Keratinocyte (primary cell): Measurements from ENCODE around the gene TNS4. TPM values are rescaled to one million over a fixed set of nuclear protein-coding genes. Genes with fewer than 3 reads are reported as not detected.

Experiments used
- DNase-seq: peaks from one replicate; pipeline ENCODE4 v3.0.0-alpha.2; 2011; ENCODE audit warnings: low read depth, missing footprints, low spot score
- FAIRE-seq: peaks from 2 replicates; lab custom pipeline; 2011; peaks lifted over from hg19 to GRCh38; lab: Jason Lieb, UNC
- H2AFZ ChIP-seq: 2 replicates; pipeline ENCODE4 v1.6.0; 2012; ENCODE audit warnings: low read length, control low read depth, inconsistent platforms; ENCODE audit not compliant: control insufficient read depth
- H3K27ac ChIP-seq: 2 replicates; pipeline ENCODE4 v1.5.1; 2011; ENCODE audit warnings: low read length; ENCODE audit not compliant: control insufficient read depth, insufficient read depth
- H3K27me3 ChIP-seq: 3 replicates; pipeline ENCODE4 v1.6.0; 2011; ENCODE audit warnings: low read length; ENCODE audit not compliant: control insufficient read depth, insufficient read depth; ENCODE audit errors: extremely low read depth
- H3K36me3 ChIP-seq, 2 experiments: 2 replicates in 1 of 2; 3 replicates in 1 of 2; pipeline ENCODE4 v1.5.1; 2011; ENCODE audit warnings: low read length in 2 of 2, mild to moderate bottlenecking in 1 of 2; ENCODE audit not compliant: control insufficient read depth in 2 of 2, insufficient read depth in 2 of 2; ENCODE audit errors: extremely low read depth in 1 of 2
- H3K4me1 ChIP-seq: 3 replicates; pipeline ENCODE4 v1.5.1; 2011; ENCODE audit warnings: low read length; ENCODE audit not compliant: control insufficient read depth, insufficient read depth; ENCODE audit errors: extremely low read depth
- H3K4me2 ChIP-seq: 3 replicates; pipeline ENCODE4 v1.6.0; 2011; ENCODE audit warnings: low read depth, low read length; ENCODE audit not compliant: control insufficient read depth, insufficient read depth; ENCODE audit errors: extremely low read depth
- H3K4me3 ChIP-seq, 3 experiments: fragments of 200-600 bp in 1 of 3; sonication (generic) in 1 of 3; 2 replicates in 2 of 3; 3 replicates in 1 of 3; pipeline ENCODE4 v1.5.1; 2011 to 2016; ENCODE audit warnings: low read length in 3 of 3, mild to moderate bottlenecking in 3 of 3, control low read depth in 2 of 3, inconsistent platforms in 1 of 3, low read depth in 1 of 3, mixed read lengths in 1 of 3, mixed run types in 1 of 3, moderate library complexity in 1 of 3; ENCODE audit not compliant: control insufficient read depth in 2 of 3, insufficient read depth in 2 of 3; ENCODE audit errors: extremely low read depth in 1 of 3
- H3K79me2 ChIP-seq: 2 replicates; pipeline ENCODE4 v1.6.0; 2012; ENCODE audit warnings: low read length; ENCODE audit not compliant: control insufficient read depth, insufficient read depth
- H3K9ac ChIP-seq: 3 replicates; pipeline ENCODE4 v1.6.0; 2011; ENCODE audit warnings: low read length; ENCODE audit not compliant: control insufficient read depth, insufficient read depth; ENCODE audit errors: extremely low read depth
- H3K9me1 ChIP-seq: 3 replicates; pipeline ENCODE4 v1.6.0; 2011; ENCODE audit warnings: low read length; ENCODE audit not compliant: control insufficient read depth, insufficient read depth; ENCODE audit errors: extremely low read depth
- H3K9me3 ChIP-seq: 2 replicates; pipeline ENCODE4 v1.5.1; 2012; ENCODE audit warnings: low read depth, low read length; ENCODE audit not compliant: control insufficient read depth
- H4K20me1 ChIP-seq: 3 replicates; pipeline ENCODE4 v1.6.0; 2011; ENCODE audit warnings: low read length; ENCODE audit not compliant: control insufficient read depth, insufficient read depth; ENCODE audit errors: extremely low read depth
- CTCF ChIP-seq, 3 experiments: IDR thresholded peaks in 1 of 3; conservative IDR thresholded peaks in 1 of 3; optimal IDR thresholded peaks in 1 of 3; 2 replicates in 2 of 3; 3 replicates in 1 of 3; pipeline versions ENCODE3 to v1.5.1; 2011; ENCODE audit warnings: low read length in 3 of 3, mild to moderate bottlenecking in 3 of 3, moderate library complexity in 2 of 3, control low read depth in 1 of 3, inconsistent platforms in 1 of 3; ENCODE audit not compliant: insufficient read depth in 2 of 3; ENCODE audit errors: extremely low read depth in 1 of 3
- EZH2 ChIP-seq: IDR thresholded peaks from one replicate; pipeline ENCODE4 v1.6.1; 2012; ENCODE audit warnings: inconsistent platforms, mild to moderate bottlenecking, low read length, moderate library complexity
- dilution Hi-C: fragments of 300-500 bp; cut with MboI; formaldehyde crosslinking; loops from one replicate; pipeline ENCODE4 v1.7.0; 2020; ENCODE audit warnings: low sequenced_read_pairs; ENCODE audit not compliant: extremely low pct_ligation_motif_present
- polyA plus RNA-seq, 5 experiments: library from polyadenylated mRNA; depleted of rRNA in 3 of 5; stranded (reverse) in 3 of 5; stranded (forward) in 1 of 5; unstranded in 1 of 5; fragments of >200 nt; gene quantifications; 1 replicate in 1 of 5; 2 replicates in 3 of 5; 3 replicates in 1 of 5; pipeline versions ENCODE4 v1.2.1 to v1.2.3, GENCODE V29; 2011 to 2012; ENCODE audit warnings: missing spikeins in 2 of 5, low read depth in 1 of 5, low replicate concordance in 1 of 5

TNS4 gene
- polyA plus RNA-seq, 1 donor (not counting 4 experiments of a cell fraction or from before 2014, with no cell fraction given) = 160 TPM

GRCh38 chr17:40511667-40512220, 10.3 kb upstream of the TNS4 start:
- DNase-seq = no peak
- Histone ChIP-seq H3K27me3 (no peaks in the 10 kb centered on the region), H3K79me2 (peaks cover 2% of the 10 kb centered on the region), H3K27ac (peak overlapping the region; percentile 97), H3K4me3 (no peak overlapping the region), H3K9me1 (no peaks in the 10 kb centered on the region), H3K9me3 (no peaks in the 10 kb centered on the region), H3K4me2 (no peak overlapping the region), H3K9ac (peak overlapping the region; percentile 11), H2AFZ (no peak overlapping the region), H3K4me1 (peaks cover 61% of the 10 kb centered on the region), H4K20me1 (no peaks in the 10 kb centered on the region), H3K36me3 (no peaks in the 10 kb centered on the region)
- TF ChIP-seq CTCF (optimal IDR thresholded peaks at IDR 0.05 in 1 of 3, IDR thresholded peaks at IDR 0.05 in 1 of 3, conservative IDR thresholded peaks at IDR 0.05 in 1 of 3; ENCODE audit: extremely low read depth in 1 of 3, insufficient read depth in 2 of 3, low read length in 3 of 3) (no peak), EZH2 (no peak)
- no peak for FAIRE-seq
- dilution Hi-C loops = no loop called here

GRCh38 chr17:40511136-40511535, 9.7 kb upstream of the TNS4 start:
- Histone ChIP-seq H3K9ac (peak overlapping the region; percentile 85), H3K27me3 (no peaks in the 10 kb centered on the region), H3K27ac (peak overlapping the region; percentile 97), H2AFZ (no peak overlapping the region), H4K20me1 (no peaks in the 10 kb centered on the region), H3K36me3 (no peaks in the 10 kb centered on the region), H3K9me1 (no peaks in the 10 kb centered on the region), H3K79me2 (peaks cover 2% of the 10 kb centered on the region), H3K4me2 (peak overlapping the region; percentile 48), H3K4me3 (no peak overlapping the region), H3K9me3 (no peaks in the 10 kb centered on the region), H3K4me1 (peaks cover 60% of the 10 kb centered on the region)
- DNase-seq = no peak
- no peak for FAIRE-seq
- TF ChIP-seq CTCF (optimal IDR thresholded peaks at IDR 0.05 in 1 of 3, IDR thresholded peaks at IDR 0.05 in 1 of 3, conservative IDR thresholded peaks at IDR 0.05 in 1 of 3; ENCODE audit: extremely low read depth in 1 of 3, insufficient read depth in 2 of 3, low read length in 3 of 3) = no peak
- TF ChIP-seq EZH2 = no peak
- dilution Hi-C loops = no loop called here
